GM23338 (cell line): Measurements from ENCODE around the gene SLC35F6. TPM values are rescaled to one million over a fixed set of nuclear protein-coding genes. Genes with fewer than 3 reads are reported as not detected.

ENCODE experiments used
- ATAC-seq: fragments of 200-7000 bp; cut with Tn5 transposase; 3 replicates; pipeline ENCODE4 v1.9.1; 2020
- DNase-seq: peaks from one replicate; pipeline ENCODE4 v3.0.0-alpha.2; 2015; ENCODE audit warnings: low spot score
- H2AFZ ChIP-seq: fragments of 200-600 bp; sonication (generic); 2 replicates; pipeline ENCODE4 v1.8.0; 2016; ENCODE audit warnings: antibody characterized with exemption, mild to moderate bottlenecking, moderate library complexity
- H3F3A ChIP-seq: fragments of 200-600 bp; sonication (generic); replicated peaks from 2 replicates; pipeline ENCODE4 v1.8.0; 2017; ENCODE audit warnings: antibody characterized with exemption, mixed run types, low read depth
- H3K27ac ChIP-seq: fragments of 200-600 bp; sonication (generic); 2 replicates; pipeline ENCODE4 v1.6.1; 2016; ENCODE audit warnings: low read depth
- H3K27me3 ChIP-seq: fragments of 200-600 bp; sonication (generic); 2 replicates; pipeline ENCODE4 v1.8.0; 2016; ENCODE audit warnings: mild to moderate bottlenecking, mixed run types, moderate library complexity; ENCODE audit not compliant: insufficient read depth
- H3K36me3 ChIP-seq: fragments of 200-600 bp; sonication (generic); 2 replicates; pipeline ENCODE4 v1.8.0; 2016; ENCODE audit warnings: mild to moderate bottlenecking; ENCODE audit not compliant: insufficient read depth
- H3K4me1 ChIP-seq: fragments of 200-600 bp; sonication (generic); 2 replicates; pipeline ENCODE4 v1.8.0; 2016; ENCODE audit warnings: mild to moderate bottlenecking, moderate library complexity; ENCODE audit not compliant: insufficient read depth
- H3K4me2 ChIP-seq: fragments of 200-600 bp; sonication (generic); 2 replicates; pipeline ENCODE4 v1.7.1; 2017; ENCODE audit warnings: mixed run types
- H3K4me3 ChIP-seq: fragments of 200-600 bp; sonication (generic); 2 replicates; pipeline ENCODE4 v1.6.1; 2016; ENCODE audit warnings: mixed run types
- H3K79me2 ChIP-seq: fragments of 200-600 bp; sonication (generic); replicated peaks from 2 replicates; pipeline ENCODE4 v1.8.0; 2017; ENCODE audit warnings: mild to moderate bottlenecking; ENCODE audit not compliant: insufficient read depth
- H3K9me2 ChIP-seq: fragments of 200-600 bp; sonication (generic); 2 replicates; pipeline ENCODE4 v1.8.0; 2017; ENCODE audit not compliant: insufficient read depth
- H4K20me1 ChIP-seq: fragments of 200-600 bp; sonication (generic); replicated peaks from 2 replicates; pipeline ENCODE4 v1.8.0; 2017; ENCODE audit warnings: mild to moderate bottlenecking; ENCODE audit not compliant: insufficient read depth
- H3K27ac Mint-ChIP-seq: 2 replicates; pipeline ENCODE4 v1.8.0; 2020; ENCODE audit warnings: inconsistent platforms, mild to moderate bottlenecking, moderate library complexity, mixed read lengths
- H3K27me3 Mint-ChIP-seq: 3 replicates; pipeline ENCODE4 v1.8.0; 2022; ENCODE audit warnings: low read depth, mild to moderate bottlenecking, moderate library complexity, mixed read lengths, inconsistent platforms; ENCODE audit not compliant: insufficient read depth, poor library complexity
- H3K36me3 Mint-ChIP-seq: 3 replicates; pipeline ENCODE4 v1.8.0; 2021; ENCODE audit warnings: low read depth, mild to moderate bottlenecking, inconsistent platforms, moderate library complexity, mixed read lengths
- H3K4me1 Mint-ChIP-seq: 3 replicates; pipeline ENCODE4 v1.8.0; 2020; ENCODE audit warnings: mild to moderate bottlenecking, inconsistent platforms, mixed read lengths
- H3K4me3 Mint-ChIP-seq: 3 replicates; pipeline ENCODE4 v1.8.0; 2021; ENCODE audit warnings: moderate library complexity, mild to moderate bottlenecking, inconsistent platforms, mixed read lengths
- H3K9me3 Mint-ChIP-seq: 3 replicates; pipeline ENCODE4 v1.8.0; 2020; ENCODE audit warnings: moderate library complexity, mild to moderate bottlenecking, inconsistent platforms, mixed read lengths
- ETS1 ChIP-seq: IDR thresholded peaks from 2 replicates; pipeline ENCODE4 v1.6.1; 2016; ENCODE audit warnings: antibody characterized with exemption
- EZH2 ChIP-seq: fragments of 200-600 bp; sonication (generic); IDR thresholded peaks from one replicate; pipeline ENCODE4 v1.8.0; 2017; ENCODE audit warnings: antibody characterized with exemption, mild to moderate bottlenecking, low read depth; ENCODE audit not compliant: unreplicated experiment
- JUNB ChIP-seq: IDR thresholded peaks from one replicate; pipeline ENCODE4 v1.6.1; 2016; ENCODE audit warnings: antibody characterized with exemption; ENCODE audit not compliant: unreplicated experiment
- NANOG ChIP-seq: IDR thresholded peaks from 2 replicates; pipeline ENCODE4 v1.6.1; 2016; ENCODE audit warnings: antibody characterized with exemption, borderline replicate concordance
- POLR2AphosphoS5 ChIP-seq: IDR thresholded peaks from 2 replicates; pipeline ENCODE4 v1.6.1; 2016; ENCODE audit warnings: antibody characterized with exemption, low read depth
- REST ChIP-seq: IDR thresholded peaks from one replicate; pipeline ENCODE4 v1.6.1; 2018; ENCODE audit warnings: antibody characterized with exemption; ENCODE audit not compliant: unreplicated experiment
- STAT1 ChIP-seq: IDR thresholded peaks from one replicate; pipeline ENCODE4 v1.6.1; 2016; ENCODE audit warnings: antibody characterized with exemption; ENCODE audit not compliant: unreplicated experiment
- ZNF114 ChIP-seq: fragments of 250-450 bp; sonication (Bioruptor Pico); IDR thresholded peaks from 2 replicates; pipeline ENCODE4 v1.5.0; 2020; ENCODE audit warnings: mild to moderate bottlenecking, moderate library complexity
- ZNF331 ChIP-seq: fragments of 250-450 bp; sonication (Bioruptor Pico); IDR thresholded peaks from 2 replicates; pipeline ENCODE4 v1.5.0; 2020; ENCODE audit warnings: low read depth, mild to moderate bottlenecking, moderate library complexity
- polyA plus RNA-seq: library from polyadenylated mRNA; unstranded; fragments of >200 nt; fragmentation: Nextera tagmentation; extraction: Ambion mirVana; gene quantifications from 2 replicates; pipeline ENCODE4 v1.2.1, GENCODE V29; 2016
- total RNA-seq: library from RNA; depleted of rRNA; stranded (reverse); fragments of >200 nt; shearing (Covaris generic); gene quantifications from 2 replicates; pipeline ENCODE4 v1.2.3, GENCODE V29; 2014
- TF ChIP-seq, protein P1 (sequence below), 2 experiments: fragments of 200-600 bp in 1 of 2; sonication (generic) in 1 of 2; conservative IDR thresholded peaks; 2 replicates each; pipeline versions ENCODE4 v1.5.1 to v1.6.1; 2016 to 2017; ENCODE audit warnings: antibody characterized with exemption in 2 of 2, low read depth in 2 of 2, mild to moderate bottlenecking in 2 of 2, moderate library complexity in 1 of 2

SLC35F6 gene
- total and polyA plus RNA-seq, 2 experiments from 2014 or later, result 6.0 to 15.0 TPM

DNA sequence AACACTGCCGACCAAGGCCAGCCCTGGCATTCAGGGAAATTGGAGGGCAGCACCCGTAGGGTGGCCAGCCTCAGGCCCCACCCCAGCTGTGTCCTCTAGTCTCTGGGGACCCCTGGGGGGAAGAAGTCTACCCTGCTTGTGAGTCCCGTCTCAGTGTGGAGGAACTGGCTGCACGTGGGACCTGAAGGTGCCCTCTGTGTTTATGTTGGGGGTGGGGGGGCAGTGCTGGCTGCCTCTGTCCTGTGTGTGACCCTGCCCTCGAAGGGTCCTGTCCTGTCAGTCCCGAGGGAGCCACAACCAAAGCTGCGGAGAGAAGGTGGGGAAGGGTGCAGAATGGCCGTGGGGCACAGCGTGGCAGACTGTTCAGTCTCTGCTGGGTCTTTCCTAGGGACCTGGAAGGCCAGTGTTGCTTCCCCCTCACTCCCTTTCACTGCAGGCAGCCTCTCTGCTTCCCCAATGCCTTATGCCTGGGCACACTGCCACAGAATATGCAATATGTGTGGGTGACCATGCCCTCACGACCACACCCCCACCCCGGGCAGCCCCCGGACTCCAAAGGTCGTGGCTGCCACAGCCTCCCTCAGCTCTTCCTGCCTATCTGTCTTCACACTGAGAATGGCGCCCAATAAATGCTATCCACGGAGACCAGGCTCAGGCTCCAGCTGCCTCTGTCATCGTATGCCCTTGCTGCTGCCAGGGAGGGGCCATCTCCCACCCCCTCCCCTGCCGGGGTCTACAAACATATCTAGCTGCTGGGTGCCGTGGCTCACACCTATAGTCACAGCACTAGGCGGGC is 33.3 kb upstream of the SLC35F6 start:
- H3K27me3 Mint-ChIP-seq, result peaks cover 10% of the 10 kb centered on the region
- H3K4me3 Mint-ChIP-seq, result no peak overlapping the region
- Histone ChIP-seq H3K4me3 (no peak overlapping the region), H3K27ac (no peak overlapping the region), H3K36me3 (no peaks in the 10 kb centered on the region), H3K79me2 (no peaks in the 10 kb centered on the region), H3K27me3 (no peaks in the 10 kb centered on the region), H3K4me1 (no peaks in the 10 kb centered on the region), H3K9me2 (no peaks in the 10 kb centered on the region), H3K4me2 (no peak overlapping the region), H4K20me1 (no peaks in the 10 kb centered on the region), H3F3A (no peaks in the 10 kb centered on the region), H2AFZ (no peak overlapping the region)
- H3K27ac Mint-ChIP-seq, result no peak overlapping the region
- DNase-seq (no peak), ATAC-seq (no peak)
- H3K9me3 Mint-ChIP-seq, result no peaks in the 10 kb centered on the region
- H3K4me1 Mint-ChIP-seq, result no peaks in the 10 kb centered on the region
- no peaks in the 10 kb centered on the region for H3K36me3 Mint-ChIP-seq
- TF ChIP-seq ZNF331 (no peak), EZH2 (no peak)

GRCh38 chr2:26731714-26732113 is 32.4 kb upstream of the SLC35F6 start:
- Mint-ChIP-seq H3K27ac (no peak overlapping the region), H3K4me3 (no peak overlapping the region), H3K27me3 (peaks cover 8% of the 10 kb centered on the region), H3K4me1 (no peaks in the 10 kb centered on the region), H3K9me3 (no peaks in the 10 kb centered on the region), H3K36me3 (no peaks in the 10 kb centered on the region)
- no peaks in the 10 kb centered on the region for H3K4me1 ChIP-seq
- DNase-seq (no peak), ATAC-seq (no peak)
- no peaks in the 10 kb centered on the region for H3K9me2 ChIP-seq
- no peak overlapping the region for H3K4me3 ChIP-seq
- no peaks in the 10 kb centered on the region for H3K79me2 ChIP-seq
- no peaks in the 10 kb centered on the region for H3K27me3 ChIP-seq
- H3K4me2 ChIP-seq, result no peak overlapping the region
- H4K20me1 ChIP-seq, result no peaks in the 10 kb centered on the region
- no peak overlapping the region for H2AFZ ChIP-seq
- no peaks in the 10 kb centered on the region for H3K36me3 ChIP-seq
- H3K27ac ChIP-seq, result no peak overlapping the region
- H3F3A ChIP-seq, result no peaks in the 10 kb centered on the region
- TF ChIP-seq REST, result no peak
- TF ChIP-seq ZNF331, result no peak
- TF ChIP-seq, protein P1, sequence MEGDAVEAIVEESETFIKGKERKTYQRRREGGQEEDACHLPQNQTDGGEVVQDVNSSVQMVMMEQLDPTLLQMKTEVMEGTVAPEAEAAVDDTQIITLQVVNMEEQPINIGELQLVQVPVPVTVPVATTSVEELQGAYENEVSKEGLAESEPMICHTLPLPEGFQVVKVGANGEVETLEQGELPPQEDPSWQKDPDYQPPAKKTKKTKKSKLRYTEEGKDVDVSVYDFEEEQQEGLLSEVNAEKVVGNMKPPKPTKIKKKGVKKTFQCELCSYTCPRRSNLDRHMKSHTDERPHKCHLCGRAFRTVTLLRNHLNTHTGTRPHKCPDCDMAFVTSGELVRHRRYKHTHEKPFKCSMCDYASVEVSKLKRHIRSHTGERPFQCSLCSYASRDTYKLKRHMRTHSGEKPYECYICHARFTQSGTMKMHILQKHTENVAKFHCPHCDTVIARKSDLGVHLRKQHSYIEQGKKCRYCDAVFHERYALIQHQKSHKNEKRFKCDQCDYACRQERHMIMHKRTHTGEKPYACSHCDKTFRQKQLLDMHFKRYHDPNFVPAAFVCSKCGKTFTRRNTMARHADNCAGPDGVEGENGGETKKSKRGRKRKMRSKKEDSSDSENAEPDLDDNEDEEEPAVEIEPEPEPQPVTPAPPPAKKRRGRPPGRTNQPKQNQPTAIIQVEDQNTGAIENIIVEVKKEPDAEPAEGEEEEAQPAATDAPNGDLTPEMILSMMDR (conservative IDR thresholded peaks at IDR 0.05; ENCODE audit: low read depth in 2 of 2), result no peak
- no peak for TF ChIP-seq POLR2AphosphoS5
- TF ChIP-seq EZH2, result no peak
- TF ChIP-seq JUNB, result no peak
- TF ChIP-seq ZNF114, result no peak
- TF ChIP-seq STAT1, result no peak
- TF ChIP-seq ETS1, result no peak
- no peak for TF ChIP-seq NANOG
